T-helper 22 cell (primary cell): ENCODE data around the gene CRYM.
"Not testable (repeated sequence)": the region's sequence is repeated elsewhere in the genome, so short reads cannot be mapped to it uniquely, and the experiment has no call there.

Source experiments
- DNase-seq: peaks from one replicate; pipeline ENCODE4 v3.0.0-alpha.2; 2020; ENCODE audit warnings: low read depth

The CRYM gene

DNA sequence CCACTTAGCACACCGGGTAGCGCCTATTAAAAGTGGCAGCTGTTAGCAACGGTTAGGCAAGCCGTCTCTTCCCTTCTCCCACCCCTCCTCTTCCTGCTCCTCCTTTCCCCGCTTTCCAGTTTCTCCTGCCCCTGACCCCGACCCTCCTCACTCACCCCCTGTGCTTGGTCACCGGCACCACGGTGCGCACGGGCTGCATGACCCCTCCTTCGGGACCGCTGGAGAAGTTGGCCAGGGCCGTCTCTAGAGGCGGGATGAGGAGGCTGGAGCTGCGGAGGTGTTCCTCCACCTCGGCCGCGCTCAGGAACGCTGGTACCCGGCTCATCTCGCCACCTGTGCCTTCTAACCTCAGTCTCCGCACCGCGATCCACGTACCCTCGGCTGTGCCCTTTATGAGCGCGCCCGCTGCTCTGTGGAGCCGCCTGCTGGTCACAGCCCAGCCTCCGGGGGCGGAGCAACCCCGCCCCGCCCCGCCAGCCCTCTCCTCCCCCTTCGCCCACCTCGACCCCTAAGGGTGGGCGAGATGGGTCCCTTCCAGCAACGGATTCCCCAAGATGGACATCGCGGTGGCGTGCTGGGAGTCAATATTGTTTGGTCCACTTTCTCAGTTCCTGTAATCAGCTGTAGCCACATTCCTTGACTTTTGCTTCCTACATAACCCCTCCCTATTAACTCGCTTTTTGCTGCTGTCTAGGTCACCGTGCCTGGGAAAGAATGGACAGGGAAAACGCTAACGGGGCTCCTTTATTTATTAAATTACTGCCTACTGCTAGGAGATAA, at the start of gene CRYM:
TSS of gene CRYM (minus strand) at position 364 of the 780 bp plus-strand sequence. CDS start at position 325, 39 bp downstream.
- DNase-seq, result no peak

DNA sequence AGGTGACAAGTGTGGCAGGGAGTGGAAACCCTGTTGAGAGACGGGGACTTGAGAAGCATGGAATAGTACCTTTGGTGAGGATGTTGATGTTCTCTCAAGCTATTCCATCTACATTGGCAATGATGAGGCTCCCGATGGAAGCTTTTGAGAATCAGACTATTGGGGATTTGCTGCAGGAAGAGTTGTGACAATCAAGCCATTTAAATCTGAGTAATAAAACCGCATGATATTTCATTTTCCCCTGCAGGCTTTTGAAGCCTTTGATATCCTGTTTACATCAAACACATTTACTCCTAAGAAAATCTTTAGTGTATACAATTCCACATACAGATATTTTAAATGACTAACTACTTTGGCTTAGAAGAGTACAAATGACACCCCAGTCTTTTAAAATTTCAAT, 49.0 kb upstream of the CRYM start:
- no peak for DNase-seq

DNA sequence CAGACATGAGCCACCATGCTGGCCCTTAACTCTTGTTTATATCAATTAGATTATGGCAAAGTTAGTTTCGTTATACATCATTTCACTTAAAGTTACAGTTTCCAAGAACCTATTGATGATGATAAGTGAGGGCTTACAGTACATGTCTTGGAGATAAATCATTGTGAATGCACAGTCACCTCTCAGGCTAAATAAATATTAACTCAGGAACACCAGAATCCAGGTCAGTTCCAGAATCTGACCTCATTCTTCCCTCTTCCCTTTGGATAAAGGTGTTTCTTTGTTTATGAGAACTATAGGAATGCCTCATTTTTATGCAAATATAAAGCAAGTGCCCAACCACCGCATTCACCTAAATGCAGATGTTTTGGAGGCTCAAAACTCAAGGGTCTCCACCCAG, 48.4 kb upstream of the CRYM start:
- DNase-seq, result no peak

GRCh38 chr16:21324267-21324666, 46.2 kb upstream of the CRYM start:
- DNase-seq, result no peak

DNA sequence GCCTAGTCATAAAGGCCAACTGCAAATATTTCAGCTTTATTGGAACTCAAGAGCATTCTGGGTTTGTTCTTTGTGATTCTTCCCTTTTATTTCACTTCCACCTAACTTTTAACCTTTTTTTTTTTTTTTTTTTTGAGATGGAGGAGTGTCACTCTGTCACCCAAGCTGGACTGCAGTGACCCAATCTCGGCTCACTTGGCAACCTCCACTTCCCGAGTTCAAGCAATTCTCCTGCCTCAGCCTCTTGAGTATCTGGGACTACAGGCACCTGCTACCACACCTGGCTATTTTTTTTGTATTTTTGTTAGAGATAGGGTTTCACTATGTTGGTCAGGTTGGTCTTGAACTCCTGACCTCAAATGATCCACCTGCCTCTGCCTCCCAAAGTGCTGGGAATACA, 44.2 kb upstream of the CRYM start:
- not testable (repeated sequence) for DNase-seq

DNA sequence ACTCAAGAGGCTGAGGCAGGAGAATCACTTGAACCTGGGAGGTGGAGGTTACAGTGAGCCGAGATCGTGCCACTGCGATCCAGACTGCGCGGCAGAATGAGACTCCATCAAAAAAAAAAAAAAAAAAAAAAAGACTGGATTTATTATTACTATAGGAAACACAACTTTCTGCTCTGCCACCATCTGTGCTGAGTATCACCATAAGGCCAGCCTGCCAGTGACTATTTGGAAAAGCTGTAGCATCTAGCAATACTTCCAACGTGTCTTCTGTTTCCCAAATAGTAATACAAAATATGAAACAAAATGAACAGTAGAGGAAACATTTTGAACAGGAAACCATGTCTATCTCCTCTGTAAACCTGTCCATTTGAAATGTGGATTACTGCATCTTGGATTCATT, 43.6 kb upstream of the CRYM start:
- DNase-seq, result no peak

DNA sequence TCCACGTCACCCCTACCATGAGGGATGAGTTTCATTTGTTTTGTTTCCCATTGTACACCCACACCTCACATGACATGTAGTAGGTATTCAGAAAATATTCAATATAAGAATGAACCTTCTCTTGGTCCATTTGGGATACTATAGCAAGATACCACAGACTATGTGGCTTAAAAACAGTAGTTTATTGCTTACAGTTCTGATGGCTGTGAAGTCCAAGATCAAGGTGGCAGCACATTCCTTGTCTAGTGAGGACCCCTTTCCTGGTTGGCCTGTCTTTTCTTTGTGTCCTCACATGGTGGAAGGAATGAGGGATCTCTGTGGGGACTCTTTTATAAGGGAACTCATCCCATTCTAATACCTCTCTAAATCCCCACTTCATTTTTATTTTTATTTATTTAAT, 36.2 kb upstream of the CRYM start:
- no peak for DNase-seq

GRCh38 chr16:21312863-21313372, 34.8 kb upstream of the CRYM start:
- DNase-seq, result not testable (repeated sequence)

DNA sequence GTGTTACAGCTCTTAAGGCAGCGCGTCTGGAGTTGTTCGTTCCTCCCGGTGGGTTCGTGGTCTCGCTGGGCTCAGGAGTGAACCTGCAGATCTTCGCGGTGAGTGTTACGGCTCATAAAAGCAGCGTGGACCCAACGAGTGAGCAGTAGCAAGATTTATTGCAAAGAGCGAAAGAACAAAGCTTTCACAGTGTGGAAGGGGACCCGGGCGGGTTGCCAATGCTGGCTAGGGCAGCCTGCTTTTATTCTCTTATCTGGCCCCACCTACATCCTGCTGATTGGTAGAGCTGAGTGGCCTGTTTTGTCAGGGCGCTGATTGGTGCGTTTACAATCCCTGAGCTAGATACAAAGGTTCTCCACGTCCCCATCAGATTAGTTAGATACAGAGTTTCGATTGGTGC, 34.0 kb upstream of the CRYM start:
- DNase-seq, result not testable (repeated sequence)

DNA sequence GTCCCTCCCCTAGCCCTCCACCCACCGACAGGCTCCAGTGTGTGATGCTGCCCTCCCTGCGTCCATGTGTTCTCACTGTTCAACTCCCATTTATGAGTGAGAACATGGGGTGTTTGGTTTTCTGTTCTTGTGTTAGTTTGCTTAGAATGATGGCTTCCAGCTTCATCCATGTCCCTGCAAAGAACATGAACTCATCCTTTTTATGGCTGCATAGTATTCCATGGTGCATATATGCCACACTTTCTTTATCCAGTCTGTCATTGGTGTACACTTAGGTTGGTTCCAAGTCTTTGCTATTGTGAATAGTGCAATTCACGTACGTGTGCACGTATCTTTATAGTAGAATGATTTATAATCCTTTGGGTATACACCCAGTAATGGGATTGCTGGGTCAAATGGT, 28.6 kb upstream of the CRYM start:
- DNase-seq, result not testable (repeated sequence)

DNA sequence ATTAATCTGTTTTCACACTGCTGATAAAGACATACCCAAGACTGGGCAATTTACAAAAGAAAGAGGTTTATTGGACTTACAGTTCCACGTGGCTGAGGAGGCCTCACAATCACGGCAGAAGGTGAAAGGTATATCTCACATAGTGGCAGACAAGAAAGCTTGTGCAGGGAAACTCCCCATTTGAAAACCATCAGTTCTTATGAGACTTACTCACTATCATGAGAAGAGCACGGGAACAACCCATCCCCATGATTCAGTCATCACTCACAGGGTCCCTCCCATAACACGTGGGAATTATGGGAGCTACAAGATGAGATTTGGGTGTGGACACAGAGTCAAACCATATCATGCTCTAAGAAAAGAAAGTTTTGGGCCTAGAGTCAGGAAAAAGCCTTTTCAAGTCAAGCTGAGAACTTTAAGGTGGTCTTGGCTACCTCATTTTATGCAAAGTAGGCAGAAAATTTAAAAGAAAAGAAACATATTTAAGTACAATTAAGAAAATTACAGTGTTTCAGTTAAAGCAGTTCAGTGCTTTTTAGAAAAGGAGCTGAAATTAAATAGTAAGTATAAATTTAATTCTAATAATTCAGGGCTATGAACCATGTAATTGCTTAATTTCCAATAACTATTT, 24.9 kb upstream of the CRYM start:
- no peak for DNase-seq

DNA sequence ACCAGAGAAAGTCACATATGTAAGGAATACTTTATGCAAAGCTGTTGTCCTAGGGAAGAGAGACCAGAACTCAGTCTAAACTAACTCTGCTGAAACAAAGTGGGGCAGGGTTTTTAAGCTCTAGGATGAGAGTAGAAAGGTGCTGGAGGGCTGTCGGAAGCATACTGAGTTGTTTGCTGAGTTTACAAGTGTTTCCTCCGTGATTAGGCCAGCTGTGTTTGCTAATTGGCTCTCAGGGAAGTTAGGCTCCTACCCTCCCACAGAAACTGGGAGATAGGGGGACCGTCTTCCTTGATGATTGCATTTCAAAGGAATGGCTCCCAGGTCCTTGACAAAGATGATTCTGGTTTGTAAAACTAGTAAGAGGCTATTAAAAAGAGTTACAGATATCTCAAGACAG, 24.4 kb upstream of the CRYM start:
- DNase-seq, result no peak

GRCh38 chr16:21301895-21302291, 23.8 kb upstream of the CRYM start:
- no peak for DNase-seq

- DNase-seq, result peak; percentile 3
Observed at GRCh38 chr16:21301168-21301894, 23.2 kb upstream of the CRYM start.

- peak; percentile 8 for DNase-seq
Observed at GRCh38 chr16:21300309-21301167, 22.4 kb upstream of the CRYM start.

DNA sequence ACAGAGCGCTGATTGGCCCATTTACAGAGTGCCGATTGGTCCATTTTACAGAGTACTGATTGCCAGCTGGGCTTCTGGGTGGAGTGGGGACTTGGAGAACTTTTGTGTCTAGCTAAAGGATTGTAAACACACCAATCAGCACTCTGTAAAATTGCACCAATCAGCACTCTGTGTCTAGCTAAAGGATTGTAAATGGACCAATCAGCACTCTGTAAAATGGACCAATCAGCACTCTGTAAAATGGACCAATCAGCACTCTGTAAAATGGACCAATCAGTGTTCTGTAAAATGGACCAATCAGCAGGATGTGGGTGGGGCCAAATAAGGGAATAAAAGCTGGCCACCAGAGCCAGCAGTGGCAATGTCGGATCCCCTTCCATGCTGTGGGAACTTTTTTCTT, 11.7 kb upstream of the CRYM start:
- not testable (repeated sequence) for DNase-seq

- no peak for DNase-seq
Observed at GRCh38 chr16:21285314-21285713, 7.2 kb upstream of the CRYM start.

DNA sequence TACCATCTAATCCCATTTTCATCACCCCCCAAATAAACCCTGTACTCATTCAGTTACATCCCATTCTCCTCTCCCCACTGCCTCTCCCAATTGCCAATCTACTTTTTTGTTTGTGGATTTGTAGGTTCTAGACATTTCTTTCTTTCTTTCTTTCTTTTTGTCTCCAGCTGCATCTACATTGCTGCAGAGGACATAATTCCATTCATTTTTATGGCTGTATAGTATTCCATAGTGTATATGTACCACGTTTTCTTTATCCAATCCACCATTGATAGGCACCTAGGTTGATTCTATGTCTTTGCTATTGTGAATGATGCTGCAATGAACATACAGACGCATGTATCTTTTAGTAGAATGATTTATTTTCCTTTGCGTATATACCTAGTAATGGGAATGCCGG, 6.3 kb upstream of the CRYM start:
- DNase-seq, result no peak

DNA sequence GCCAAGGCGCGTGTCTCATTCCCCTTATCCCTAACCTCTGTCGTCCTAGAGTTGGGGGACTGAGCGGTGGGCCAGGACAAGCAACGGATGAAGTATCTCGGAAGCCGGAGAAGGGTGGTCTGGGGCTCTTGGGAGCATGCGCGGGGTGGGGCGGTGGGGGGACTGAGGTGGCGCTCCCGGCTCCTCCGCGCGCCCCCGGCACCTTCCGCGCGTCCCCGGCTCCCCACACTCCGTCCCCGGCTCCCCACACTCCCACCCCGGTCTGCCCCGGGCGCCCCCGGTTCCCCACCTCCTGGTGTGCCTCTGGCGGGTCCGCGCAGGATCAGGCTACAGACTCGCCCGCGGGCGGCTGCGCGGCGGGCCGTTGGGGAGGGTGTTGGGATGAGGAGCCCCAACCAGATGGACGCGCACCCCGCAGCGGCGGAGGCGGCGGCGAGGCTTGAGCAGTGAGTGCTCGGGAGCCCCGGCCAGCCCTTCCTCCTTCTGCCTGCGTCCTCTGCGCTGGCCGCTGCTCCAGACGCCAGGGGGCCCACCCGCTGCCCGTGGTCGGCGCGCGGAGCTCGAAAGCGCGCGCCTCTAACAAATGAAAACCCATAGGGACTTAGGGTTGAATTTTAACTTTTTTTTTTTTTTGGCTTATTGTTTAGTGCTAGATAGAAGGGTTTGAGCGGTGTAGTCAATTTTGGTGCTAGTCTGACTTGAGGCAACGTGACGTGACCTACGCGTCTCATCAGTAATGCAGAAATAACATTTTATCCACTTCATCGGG, 5.6 kb upstream of the CRYM start:
- no peak for DNase-seq

GRCh38 chr16:21281698-21282389, 3.8 kb upstream of the CRYM start:
- no peak for DNase-seq

GRCh38 chr16:21279501-21279900, 1.4 kb upstream of the CRYM start:
- DNase-seq, result no peak
